B cell (primary cell): Measurements from ENCODE around the gene CFTR. TPM values are rescaled to one million over a fixed set of nuclear protein-coding genes. Genes with fewer than 3 reads are reported as not detected.

Experiments used
- ATAC-seq: fragments of 200-7000 bp; cut with Tn5 transposase; one replicate; pipeline ENCODE4 v1.10.0; 2021; ENCODE audit warnings: low read depth, mild to moderate bottlenecking, moderate number of reproducible peaks, moderate library complexity
- CTCF ChIA-PET: fragments of 350-600 bp; sonication (Branson Sonifier 250); formaldehyde crosslinking; loops from one replicate; lab custom pipeline; 2021; ENCODE audit warnings: antibody characterized with exemption, inconsistent platforms; lab: Charles Lee
- POLR2A ChIA-PET: fragments of 350-600 bp; sonication (Branson Sonifier 250); formaldehyde crosslinking; loops from one replicate; lab custom pipeline; 2021; ENCODE audit warnings: antibody characterized with exemption; lab: Charles Lee
- DNase-seq: peaks from one replicate; pipeline ENCODE4 v3.0.0; 2013
- H2AFZ ChIP-seq: 2 replicates; pipeline ENCODE4 v1.6.1; 2012; ENCODE audit warnings: mild to moderate bottlenecking, low read depth, low read length; ENCODE audit not compliant: insufficient read depth, poor library complexity, severe bottlenecking
- H3K27ac ChIP-seq, 2 donors: 1 replicate in 1 of 2; 2 replicates in 1 of 2; pipeline ENCODE4 v1.5.1; 2012 to 2013; ENCODE audit warnings: low read length in 2 of 2, mild to moderate bottlenecking in 2 of 2, moderate library complexity in 1 of 2
- H3K27me3 ChIP-seq, 4 experiments: fragments of 200-600 bp in 1 of 4; sonication (generic) in 1 of 4; replicated peaks in 1 of 4; 1 replicate in 2 of 4; 2 replicates in 2 of 4; pipeline versions ENCODE4 v1.6.1 to v1.7.0; 2013 to 2016; ENCODE audit warnings: low read length in 3 of 4, mild to moderate bottlenecking in 2 of 4, mixed read lengths in 1 of 4, moderate library complexity in 1 of 4; ENCODE audit not compliant: insufficient read depth in 4 of 4, control insufficient read depth in 3 of 4; ENCODE audit errors: control extremely low read depth in 1 of 4
- H3K36me3 ChIP-seq, 2 experiments: replicated peaks in 1 of 2; 1 replicate in 1 of 2; 2 replicates in 1 of 2; pipeline versions ENCODE4 v1.6.1 to v1.7.1; 2013; ENCODE audit warnings: low read length in 1 of 2; ENCODE audit not compliant: insufficient read depth in 2 of 2, control insufficient read depth in 1 of 2; ENCODE audit errors: control extremely low read depth in 1 of 2, extremely low read depth in 1 of 2
- H3K4me1 ChIP-seq, 2 donors: fragments of 200-600 bp in 1 of 2; sonication (generic) in 1 of 2; 1 replicate in 1 of 2; 2 replicates in 1 of 2; pipeline versions ENCODE4 v1.5.1 to v1.6.1; 2013 to 2017; ENCODE audit warnings: low read length in 2 of 2; ENCODE audit not compliant: control insufficient read depth in 2 of 2, insufficient read depth in 2 of 2
- H3K4me2 ChIP-seq: replicated peaks from 2 replicates; pipeline ENCODE3; 2012; ENCODE audit warnings: mild to moderate bottlenecking, low read depth, low read length; ENCODE audit not compliant: poor library complexity, severe bottlenecking
- H3K4me3 ChIP-seq, 5 experiments: fragments of 200-600 bp in 1 of 5; sonication (generic) in 1 of 5; 1 replicate in 3 of 5; 2 replicates in 2 of 5; pipeline versions ENCODE4 v1.5.1 to v1.7.0; 2011 to 2016; ENCODE audit warnings: low read length in 4 of 5, mild to moderate bottlenecking in 4 of 5, low read depth in 2 of 5, control low read depth in 1 of 5, moderate library complexity in 1 of 5; ENCODE audit not compliant: insufficient read depth in 1 of 5; ENCODE audit errors: control extremely low read depth in 1 of 5, extremely low read depth in 1 of 5
- H3K79me2 ChIP-seq: fragments of 200-600 bp; sonication (generic); one replicate; pipeline ENCODE4 v1.6.0; 2016; ENCODE audit warnings: low read length; ENCODE audit not compliant: control insufficient read depth, insufficient read depth
- H3K9ac ChIP-seq: fragments of 200-600 bp; sonication (generic); 2 replicates; pipeline ENCODE4 v1.6.1; 2017; ENCODE audit warnings: mild to moderate bottlenecking, low read length, moderate library complexity
- H3K9me3 ChIP-seq, 3 donors: one replicate each; pipeline versions ENCODE4 v1.6.1 to v1.7.1; 2013; ENCODE audit warnings: low read length in 2 of 3; ENCODE audit not compliant: control insufficient read depth in 2 of 3, insufficient read depth in 1 of 3; ENCODE audit errors: control extremely low read depth in 1 of 3
- H4K20me1 ChIP-seq: 2 replicates; pipeline ENCODE4 v1.6.0; 2012; ENCODE audit warnings: mild to moderate bottlenecking, low read length; ENCODE audit not compliant: insufficient read depth, control insufficient read depth, poor library complexity, severe bottlenecking
- H3K27ac Mint-ChIP-seq: one replicate; pipeline ENCODE4 v1.8.0; 2021; ENCODE audit warnings: mixed read lengths
- H3K27me3 Mint-ChIP-seq: one replicate; pipeline ENCODE4 v1.8.0; 2021; ENCODE audit warnings: mixed read lengths
- H3K4me1 Mint-ChIP-seq: one replicate; pipeline ENCODE4 v1.8.0; 2021; ENCODE audit warnings: mixed read lengths
- H3K4me3 Mint-ChIP-seq: one replicate; pipeline ENCODE4 v1.8.0; 2021; ENCODE audit warnings: mixed read lengths
- H3K9me3 Mint-ChIP-seq: one replicate; pipeline ENCODE4 v1.8.0; 2022; ENCODE audit warnings: mixed read lengths; ENCODE audit not compliant: insufficient read depth
- CTCF ChIP-seq: fragments of 200-600 bp; IDR thresholded peaks from one replicate; pipeline ENCODE4 v1.8.0; 2022; ENCODE audit warnings: antibody characterized with exemption, mild to moderate bottlenecking
- EZH2 ChIP-seq: IDR thresholded peaks from 2 replicates; pipeline ENCODE4 v1.6.1; 2012; ENCODE audit warnings: borderline replicate concordance, low read depth, mild to moderate bottlenecking, moderate library complexity, low read length; ENCODE audit not compliant: insufficient read depth, poor library complexity, severe bottlenecking
- WGBS: methylation state at CpG from one replicate; pipeline ENCODE4 v1.1.5; 2013; ENCODE audit warnings: missing lambda C conversion rate; ENCODE audit not compliant: insufficient coverage; 5-methylcytosine and 5-hydroxymethylcytosine counted together
- intact Hi-C: fragments of 100-400 bp; cut with micrococcal nuclease; formaldehyde crosslinking; loops from one replicate; pipeline ENCODE4 v1.10.0; 2022
- polyA plus RNA-seq: library from polyadenylated mRNA; depleted of rRNA; stranded (reverse); fragments of >200 nt; gene quantifications from 2 replicates; pipeline ENCODE4 v1.2.3, GENCODE V29; 2012
- total RNA-seq, 2 donors: library from RNA; stranded (reverse); fragments of 120-200 nt in 1 of 2; gene quantifications; 1 replicate in 1 of 2; 2 replicates in 1 of 2; pipeline versions ENCODE4 v1.2.3 to v1.2.4, GENCODE V29; 2013 to 2022

Gene CFTR
- total and polyA plus RNA-seq, 2 donors (not counting 1 experiment from before 2014, with no cell fraction given), result not detected

GRCh38 chr7:117478836-117479224, 995 bp upstream of the CFTR start:
- H3K4me1 Mint-ChIP-seq, result no peaks in the 10 kb centered on the region
- Histone ChIP-seq H3K9ac (no peak overlapping the region), H4K20me1 (no peaks in the 10 kb centered on the region), H3K4me2 (no peak overlapping the region), H3K4me3 (no peak overlapping the region), H3K36me3 (no peaks in the 10 kb centered on the region), H2AFZ (no peak overlapping the region), H3K9me3 (peaks cover 0 to 5% (median 0%) of the 10 kb centered on the region in 3 donors), H3K27me3 (peaks cover 0 to 14% (median 4%) of the 10 kb centered on the region in 4 experiments), H3K27ac (no peak overlapping the region), H3K4me1 (no peaks in the 10 kb centered on the region), H3K79me2 (no peaks in the 10 kb centered on the region)
- TF ChIP-seq CTCF (no peak), EZH2 (no peak)
- ChIA-PET CTCF (no interaction called here), POLR2A (no interaction called here)
- no peak overlapping the region for H3K27ac Mint-ChIP-seq
- DNase-seq, result no peak
- H3K9me3 Mint-ChIP-seq, result no peaks in the 10 kb centered on the region
- intact Hi-C loops, result no loop called here
- 78% methylated on average over 7 of the region's 11 CpGs for WGBS
- H3K4me3 Mint-ChIP-seq, result no peak overlapping the region
- no peak for ATAC-seq
- H3K27me3 Mint-ChIP-seq, result peaks cover 36% of the 10 kb centered on the region

GRCh38 chr7:117480055-117480362, 184 bp downstream of the CFTR start:
- Histone ChIP-seq H3K4me3 (no peak overlapping the region), H3K36me3 (no peaks in the 10 kb centered on the region), H3K9me3 (peaks cover 0 to 5% (median 0%) of the 10 kb centered on the region in 3 donors), H3K4me1 (no peaks in the 10 kb centered on the region), H3K27ac (no peak overlapping the region), H4K20me1 (no peaks in the 10 kb centered on the region), H2AFZ (no peak overlapping the region), H3K27me3 (peaks cover 0 to 14% (median 4%) of the 10 kb centered on the region in 4 experiments), H3K79me2 (no peaks in the 10 kb centered on the region), H3K4me2 (no peak overlapping the region), H3K9ac (no peak overlapping the region)
- 12% methylated on average over 10 of the region's 11 CpGs for WGBS
- H3K9me3 Mint-ChIP-seq, result no peaks in the 10 kb centered on the region
- no peak overlapping the region for H3K4me3 Mint-ChIP-seq
- DNase-seq (no peak), ATAC-seq (no peak)
- POLR2A ChIA-PET, result no interaction called here
- CTCF ChIA-PET, result no interaction called here
- no peak for TF ChIP-seq EZH2
- TF ChIP-seq CTCF, result no peak
- no peak overlapping the region for H3K27ac Mint-ChIP-seq
- intact Hi-C loops, result no loop called here
- no peaks in the 10 kb centered on the region for H3K4me1 Mint-ChIP-seq
- peaks cover 36% of the 10 kb centered on the region for H3K27me3 Mint-ChIP-seq
